ENCODE measurements around the gene IRX2.

Gene IRX2

DNA sequence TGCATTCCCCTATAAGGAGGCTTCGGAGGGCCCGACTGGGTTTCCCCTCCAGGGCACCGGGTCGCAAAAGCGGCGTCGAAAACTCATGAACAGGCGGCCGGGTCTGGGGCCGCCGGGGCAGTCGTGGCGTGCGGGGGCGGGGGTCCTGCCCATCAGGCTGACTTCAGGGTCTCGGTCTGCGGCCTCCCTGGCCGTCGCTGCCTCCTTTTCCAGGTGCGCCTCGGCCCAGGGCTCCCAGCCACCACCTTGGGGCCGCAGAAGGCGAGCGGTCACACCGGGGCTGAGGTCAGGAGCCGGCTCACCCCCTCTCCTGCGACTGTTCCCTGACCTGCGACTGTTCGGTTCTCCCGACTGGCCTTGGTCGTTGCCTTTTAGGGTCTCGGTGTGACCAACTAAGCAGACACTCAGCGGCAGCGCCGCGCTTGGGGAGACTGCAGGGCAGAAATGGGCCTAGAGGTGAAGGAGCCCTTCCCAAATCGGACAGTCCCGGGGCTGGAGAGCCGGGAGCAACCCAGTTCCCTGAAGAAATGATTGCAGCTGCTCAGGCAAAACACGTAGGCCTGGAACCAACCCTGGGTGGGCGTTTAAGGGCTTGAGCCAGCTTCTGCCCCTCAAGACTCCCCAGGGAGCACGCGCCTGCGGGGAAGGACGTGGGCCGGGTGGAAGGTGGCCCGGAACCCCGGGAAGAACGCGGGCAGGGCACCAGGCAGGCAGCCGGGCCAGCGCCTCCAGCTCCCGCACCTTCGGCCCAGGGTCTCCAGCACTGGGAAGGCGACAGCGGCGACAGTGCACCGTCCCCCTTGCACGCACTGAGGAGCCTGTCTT is 11.2 kb downstream of the IRX2 start:
- no peak for DNase-seq (ENCODE audit: low read depth)

- no peak for DNase-seq (ENCODE audit: low read depth)
Observed at GRCh38 chr5:2739360-2740050, 12.0 kb downstream of the IRX2 start.

DNA sequence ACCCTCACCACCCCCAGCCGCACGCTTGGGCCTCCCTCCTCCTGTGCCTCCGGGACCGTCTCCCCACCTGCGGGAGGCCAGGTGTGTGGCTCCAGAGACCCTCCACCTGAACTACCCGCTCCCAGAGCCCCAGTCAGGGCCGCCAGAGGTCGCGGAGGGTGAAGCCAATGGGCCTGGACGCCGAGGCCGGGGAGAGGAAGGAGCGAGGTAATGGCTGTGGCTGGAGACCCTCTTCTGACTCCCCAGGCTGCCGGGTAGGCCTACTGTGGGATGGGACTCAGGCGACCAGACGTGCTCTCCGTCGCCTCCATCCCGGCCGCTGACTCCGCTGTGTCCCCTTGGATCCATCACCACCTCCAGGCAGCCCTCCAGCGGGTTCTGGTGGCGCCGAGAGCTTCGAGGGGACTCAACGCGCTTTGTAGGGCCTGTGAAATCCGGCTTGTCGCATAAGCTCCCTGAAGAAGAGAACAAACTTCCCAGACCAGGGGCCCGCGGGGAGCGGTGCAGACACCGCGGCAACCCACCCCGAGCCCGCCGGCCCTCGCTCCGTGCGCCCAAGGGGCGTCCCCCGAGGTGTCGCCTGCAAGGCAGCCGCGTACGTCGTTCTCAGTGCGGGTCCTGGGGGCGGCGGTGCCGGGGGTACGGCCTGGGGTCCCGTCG is 12.6 kb downstream of the IRX2 start:
- DNase-seq (ENCODE audit: low read depth), result no peak

- no peak for DNase-seq (ENCODE audit: low read depth)
Observed at GRCh38 chr5:2738156-2738699, 13.2 kb downstream of the IRX2 start.

DNA sequence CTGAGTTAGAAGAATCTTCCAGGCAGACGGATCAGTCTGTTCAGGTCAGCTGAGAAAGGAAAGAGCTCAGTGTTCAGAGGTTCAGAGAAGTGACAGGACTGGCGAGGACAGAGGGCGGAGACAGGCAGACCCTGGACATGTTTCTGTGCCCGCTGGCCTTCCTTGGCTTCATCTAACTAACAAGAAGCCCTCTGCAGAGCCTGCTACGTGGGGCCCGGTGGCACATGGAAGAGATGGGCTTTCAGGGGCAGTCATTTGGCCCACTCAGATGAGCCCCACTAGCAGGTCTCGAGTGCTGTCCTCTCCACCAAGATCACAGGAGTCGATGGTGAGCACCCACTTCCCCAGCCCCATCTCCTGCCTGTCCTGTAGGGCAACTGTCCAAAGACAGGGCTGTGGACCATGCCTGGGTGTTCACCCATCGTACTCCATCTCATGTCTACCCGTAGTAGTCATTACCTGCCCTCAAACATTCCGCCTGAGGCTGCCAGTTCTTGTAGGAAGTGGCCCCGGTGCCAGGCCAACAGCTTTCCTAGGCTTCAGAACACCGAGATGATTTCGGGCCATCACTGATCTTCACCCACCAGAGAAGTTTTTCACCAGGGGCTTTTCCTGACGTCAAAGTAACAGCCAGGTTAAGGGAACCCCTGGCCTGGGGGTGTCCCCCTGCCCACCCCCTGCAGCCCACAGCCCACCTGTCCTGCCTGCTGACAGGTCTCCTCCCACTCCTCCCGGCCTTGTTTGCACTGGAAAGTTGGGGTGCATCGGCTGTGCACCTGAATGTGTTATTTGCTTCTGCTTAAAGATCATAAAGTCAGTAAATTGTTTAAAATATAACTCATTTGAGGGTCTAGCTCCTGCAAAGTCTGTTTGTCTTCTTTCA is 14.0 kb downstream of the IRX2 start:
- no peak for DNase-seq (ENCODE audit: low read depth)

- DNase-seq (ENCODE audit: low read depth), result no peak
Observed at GRCh38 chr5:2736872-2737271, 14.6 kb downstream of the IRX2 start.

- DNase-seq (ENCODE audit: low read depth), result no peak
Observed at GRCh38 chr5:2735996-2736395, 15.5 kb downstream of the IRX2 start.

DNA sequence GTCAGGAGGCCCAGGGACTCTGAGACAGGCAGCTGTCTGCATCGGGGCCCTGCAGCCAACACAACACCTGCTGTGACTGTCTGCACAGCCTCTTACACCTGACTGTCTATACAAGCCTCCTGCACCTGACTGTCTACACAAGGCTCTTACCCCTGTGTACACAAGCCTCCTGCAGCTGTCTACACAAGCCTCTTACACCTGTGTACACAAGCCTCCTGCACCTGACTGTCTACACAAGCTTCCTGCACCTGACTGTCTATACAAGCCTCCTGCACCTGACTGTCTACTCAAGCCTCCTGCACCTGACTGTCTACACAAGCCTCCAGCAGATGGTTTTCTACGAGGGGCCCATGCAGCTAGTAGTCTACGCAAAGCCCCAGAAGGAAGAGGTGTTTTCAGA is 18.6 kb downstream of the IRX2 start:
- no peak for DNase-seq (ENCODE audit: low read depth)

DNA sequence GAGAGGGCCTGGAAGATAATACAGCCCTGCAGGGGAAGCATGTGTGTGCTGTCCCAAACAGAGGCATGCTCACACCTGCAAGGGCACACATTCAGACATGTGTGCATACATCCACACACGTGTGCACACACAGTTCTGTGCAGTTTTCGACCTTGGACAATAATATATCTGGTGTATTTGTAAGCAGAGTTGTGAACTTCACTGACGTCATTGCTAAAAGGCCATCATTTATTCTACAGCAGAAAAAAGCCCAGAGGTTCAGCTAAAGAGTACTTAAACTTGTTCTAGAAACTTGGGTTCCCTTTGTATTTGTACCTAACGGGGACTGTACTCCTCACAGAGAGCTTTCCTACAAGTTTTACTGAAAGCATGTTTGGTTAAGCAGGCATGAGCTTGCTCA is 19.5 kb downstream of the IRX2 start:
- no peak for DNase-seq (ENCODE audit: low read depth)

DNA sequence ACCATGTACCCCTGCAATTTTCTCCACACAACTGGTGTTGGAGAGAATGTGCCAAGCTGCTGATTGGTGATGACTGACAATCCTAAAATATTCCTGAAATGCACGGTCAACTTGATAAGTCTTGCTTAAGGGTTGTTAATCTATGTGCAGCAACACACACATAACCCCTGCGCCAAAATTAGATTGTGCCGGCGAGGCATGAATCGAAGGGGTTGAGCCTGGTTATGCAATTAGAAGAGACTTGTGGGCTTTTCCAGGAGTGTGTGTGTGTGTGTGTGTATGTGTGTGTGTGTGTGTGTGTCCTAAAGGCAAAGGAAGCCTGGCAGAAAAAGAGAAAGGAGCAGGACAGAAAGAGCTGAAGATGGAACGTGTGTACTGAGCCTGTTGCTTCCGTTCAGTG is 22.3 kb downstream of the IRX2 start:
- no peak for DNase-seq (ENCODE audit: low read depth)

- no peak for DNase-seq (ENCODE audit: low read depth)
Observed at GRCh38 chr5:2727550-2727949, 23.9 kb downstream of the IRX2 start.

GRCh38 chr5:2725980-2726765 is 25.3 kb downstream of the IRX2 start:
- DNase-seq (ENCODE audit: low read depth), result no peak

DNA sequence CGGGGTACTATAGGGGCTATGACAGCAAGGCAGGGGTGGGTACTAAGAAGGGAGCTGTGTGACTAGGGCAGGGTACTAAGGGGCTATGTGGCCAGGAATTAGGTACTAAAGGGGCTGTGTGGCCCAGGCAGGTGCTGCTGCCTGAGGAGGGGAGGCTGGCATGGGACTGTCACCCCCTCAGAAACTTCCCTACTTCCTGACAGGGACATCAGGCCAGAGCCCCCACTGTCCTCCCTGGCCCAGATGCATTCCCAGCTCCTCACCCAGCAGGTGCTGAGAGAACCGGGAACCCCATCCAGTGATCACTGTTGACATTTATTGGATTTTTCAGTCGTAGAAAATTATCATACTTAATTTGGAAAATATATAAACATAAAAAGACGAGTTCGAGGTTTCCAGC is 26.6 kb downstream of the IRX2 start:
- no peak for DNase-seq (ENCODE audit: low read depth)

- no peak for DNase-seq (ENCODE audit: low read depth)
Observed at GRCh38 chr5:2724031-2724581, 27.4 kb downstream of the IRX2 start.

- DNase-seq (ENCODE audit: low read depth), result no peak
Observed at GRCh38 chr5:2722901-2723300, 28.6 kb downstream of the IRX2 start.

DNA sequence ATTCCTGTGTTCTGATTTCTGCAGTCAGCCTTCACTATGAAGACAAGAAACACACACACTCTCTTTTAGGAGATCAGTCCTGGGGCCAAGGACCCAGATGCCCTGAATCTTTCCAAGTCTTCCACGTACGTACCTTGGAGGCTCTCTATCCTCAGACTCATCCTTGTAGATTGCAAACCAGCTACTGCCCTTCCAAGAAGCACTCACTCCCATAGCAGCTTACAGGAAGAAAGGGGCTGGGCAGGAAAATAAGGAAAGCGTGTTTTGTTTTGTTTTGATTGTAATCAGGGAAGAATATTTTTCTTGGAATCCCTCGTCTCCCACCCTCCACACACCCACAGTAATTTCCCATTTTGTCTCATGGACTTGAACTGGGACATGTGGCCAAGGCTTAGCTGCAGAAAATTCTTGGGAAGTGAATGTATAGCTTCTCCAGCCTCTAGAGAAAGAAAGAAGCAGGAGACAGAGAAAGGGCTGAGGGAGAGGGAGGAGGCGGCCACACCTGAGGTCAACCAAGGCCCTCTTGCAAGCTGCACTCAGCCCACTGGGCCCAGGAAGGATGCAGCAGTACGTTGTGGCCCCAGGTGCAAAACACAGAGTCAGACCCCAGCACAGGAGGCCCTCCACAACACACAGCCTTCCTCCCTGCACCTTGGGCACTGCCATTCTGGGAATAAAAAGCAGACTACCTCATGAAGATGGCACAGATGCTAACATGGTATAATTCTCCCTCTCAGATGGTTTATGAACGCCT is 29.9 kb downstream of the IRX2 start:
- no peak for DNase-seq (ENCODE audit: low read depth)

GRCh38 chr5:2719332-2719731 is 32.1 kb downstream of the IRX2 start:
- DNase-seq (ENCODE audit: low read depth), result no peak

- no peak for DNase-seq (ENCODE audit: low read depth)
Observed at GRCh38 chr5:2718115-2718514, 33.4 kb downstream of the IRX2 start.

GRCh38 chr5:2715856-2716255 is 35.6 kb downstream of the IRX2 start:
- no peak for DNase-seq (ENCODE audit: low read depth)

DNA sequence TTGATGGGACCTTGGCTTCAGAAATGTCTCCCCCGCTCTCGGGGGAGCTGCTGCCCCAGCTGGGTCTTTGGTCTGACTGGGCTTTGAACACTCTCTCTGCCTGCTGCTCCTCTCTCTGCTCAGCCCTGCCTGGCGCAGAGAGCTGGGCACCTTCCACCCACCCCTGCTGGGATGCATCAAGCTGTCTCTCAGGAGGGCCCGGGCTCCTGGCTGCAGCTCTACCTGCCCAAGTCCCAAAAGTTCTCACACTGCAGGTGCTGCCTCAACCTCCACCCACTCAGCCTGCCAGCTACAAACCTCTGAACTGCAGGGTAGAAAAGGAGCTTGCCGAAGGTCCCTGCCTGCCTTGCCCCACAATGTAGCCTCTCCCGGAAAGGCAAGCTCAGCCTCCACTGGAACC is 36.7 kb downstream of the IRX2 start:
- no peak for DNase-seq (ENCODE audit: low read depth)
